ENCODE measurements around the gene NADSYN1.

DNA sequence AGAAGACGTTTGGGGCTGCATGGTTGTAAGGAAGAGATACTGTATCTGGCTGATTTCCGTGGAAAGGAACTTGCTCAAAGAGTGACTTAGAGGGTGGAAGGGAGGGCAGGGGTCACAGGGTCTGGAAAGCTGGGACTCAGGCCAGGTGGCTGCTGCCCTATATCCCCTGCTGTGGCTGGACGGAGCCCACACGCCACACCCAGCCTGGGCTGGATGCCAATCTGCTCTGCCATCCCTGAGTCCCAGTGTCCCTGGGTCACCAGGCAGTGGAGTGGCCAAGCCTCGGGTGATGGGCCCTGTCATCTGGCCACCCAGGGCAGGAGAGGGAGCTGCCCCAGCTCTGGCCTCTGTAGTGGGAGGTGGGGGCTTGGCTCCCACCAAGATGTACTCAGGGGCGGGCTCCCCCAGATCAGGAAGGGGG lies 47.6 kb downstream of the NADSYN1 start:
- no peak for TF ChIP-seq EZH2phosphoT487 (IDR thresholded peaks at IDR 0.05; ENCODE audit: low read length)
- TF ChIP-seq, protein P1, sequence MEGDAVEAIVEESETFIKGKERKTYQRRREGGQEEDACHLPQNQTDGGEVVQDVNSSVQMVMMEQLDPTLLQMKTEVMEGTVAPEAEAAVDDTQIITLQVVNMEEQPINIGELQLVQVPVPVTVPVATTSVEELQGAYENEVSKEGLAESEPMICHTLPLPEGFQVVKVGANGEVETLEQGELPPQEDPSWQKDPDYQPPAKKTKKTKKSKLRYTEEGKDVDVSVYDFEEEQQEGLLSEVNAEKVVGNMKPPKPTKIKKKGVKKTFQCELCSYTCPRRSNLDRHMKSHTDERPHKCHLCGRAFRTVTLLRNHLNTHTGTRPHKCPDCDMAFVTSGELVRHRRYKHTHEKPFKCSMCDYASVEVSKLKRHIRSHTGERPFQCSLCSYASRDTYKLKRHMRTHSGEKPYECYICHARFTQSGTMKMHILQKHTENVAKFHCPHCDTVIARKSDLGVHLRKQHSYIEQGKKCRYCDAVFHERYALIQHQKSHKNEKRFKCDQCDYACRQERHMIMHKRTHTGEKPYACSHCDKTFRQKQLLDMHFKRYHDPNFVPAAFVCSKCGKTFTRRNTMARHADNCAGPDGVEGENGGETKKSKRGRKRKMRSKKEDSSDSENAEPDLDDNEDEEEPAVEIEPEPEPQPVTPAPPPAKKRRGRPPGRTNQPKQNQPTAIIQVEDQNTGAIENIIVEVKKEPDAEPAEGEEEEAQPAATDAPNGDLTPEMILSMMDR (IDR thresholded peaks at IDR 0.05; ENCODE audit: low read length): no peak
